ENCODE measurements around the gene POLR2M.
A peak's percentile ranks its signal among the peaks of the same experiment; 100 is the strongest.

POLR2M gene

DNA sequence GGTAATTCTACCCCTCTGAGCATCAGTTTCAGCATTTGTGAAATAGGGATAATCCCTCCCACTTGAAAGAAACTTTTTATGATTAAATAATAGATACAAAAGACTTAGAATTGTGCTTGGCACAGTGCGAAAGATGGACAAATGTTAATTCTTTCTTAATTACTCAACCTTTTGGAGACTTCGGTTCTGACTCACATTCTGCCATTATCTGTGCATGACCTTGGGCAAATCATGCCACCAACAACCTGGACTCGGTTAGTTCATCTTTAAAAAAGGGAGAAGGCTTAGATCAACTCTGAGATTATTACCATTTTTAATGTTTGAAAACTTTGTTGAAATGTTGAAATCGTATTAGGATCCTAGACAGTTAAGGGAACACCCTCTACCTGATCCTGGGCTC is 40.6 kb upstream of the POLR2M start:
- TF ChIP-seq, protein P1, sequence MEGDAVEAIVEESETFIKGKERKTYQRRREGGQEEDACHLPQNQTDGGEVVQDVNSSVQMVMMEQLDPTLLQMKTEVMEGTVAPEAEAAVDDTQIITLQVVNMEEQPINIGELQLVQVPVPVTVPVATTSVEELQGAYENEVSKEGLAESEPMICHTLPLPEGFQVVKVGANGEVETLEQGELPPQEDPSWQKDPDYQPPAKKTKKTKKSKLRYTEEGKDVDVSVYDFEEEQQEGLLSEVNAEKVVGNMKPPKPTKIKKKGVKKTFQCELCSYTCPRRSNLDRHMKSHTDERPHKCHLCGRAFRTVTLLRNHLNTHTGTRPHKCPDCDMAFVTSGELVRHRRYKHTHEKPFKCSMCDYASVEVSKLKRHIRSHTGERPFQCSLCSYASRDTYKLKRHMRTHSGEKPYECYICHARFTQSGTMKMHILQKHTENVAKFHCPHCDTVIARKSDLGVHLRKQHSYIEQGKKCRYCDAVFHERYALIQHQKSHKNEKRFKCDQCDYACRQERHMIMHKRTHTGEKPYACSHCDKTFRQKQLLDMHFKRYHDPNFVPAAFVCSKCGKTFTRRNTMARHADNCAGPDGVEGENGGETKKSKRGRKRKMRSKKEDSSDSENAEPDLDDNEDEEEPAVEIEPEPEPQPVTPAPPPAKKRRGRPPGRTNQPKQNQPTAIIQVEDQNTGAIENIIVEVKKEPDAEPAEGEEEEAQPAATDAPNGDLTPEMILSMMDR (IDR thresholded peaks at IDR 0.05; ENCODE audit: low read depth, low read length): no peak
- H3K4me3 ChIP-seq (replicated peaks in 1 of 2; ENCODE audit: low read depth in 2 of 2, low read length in 2 of 2): no peak overlapping the region
- no peak for DNase-seq (ENCODE audit: low read depth in 2 of 2)

DNA sequence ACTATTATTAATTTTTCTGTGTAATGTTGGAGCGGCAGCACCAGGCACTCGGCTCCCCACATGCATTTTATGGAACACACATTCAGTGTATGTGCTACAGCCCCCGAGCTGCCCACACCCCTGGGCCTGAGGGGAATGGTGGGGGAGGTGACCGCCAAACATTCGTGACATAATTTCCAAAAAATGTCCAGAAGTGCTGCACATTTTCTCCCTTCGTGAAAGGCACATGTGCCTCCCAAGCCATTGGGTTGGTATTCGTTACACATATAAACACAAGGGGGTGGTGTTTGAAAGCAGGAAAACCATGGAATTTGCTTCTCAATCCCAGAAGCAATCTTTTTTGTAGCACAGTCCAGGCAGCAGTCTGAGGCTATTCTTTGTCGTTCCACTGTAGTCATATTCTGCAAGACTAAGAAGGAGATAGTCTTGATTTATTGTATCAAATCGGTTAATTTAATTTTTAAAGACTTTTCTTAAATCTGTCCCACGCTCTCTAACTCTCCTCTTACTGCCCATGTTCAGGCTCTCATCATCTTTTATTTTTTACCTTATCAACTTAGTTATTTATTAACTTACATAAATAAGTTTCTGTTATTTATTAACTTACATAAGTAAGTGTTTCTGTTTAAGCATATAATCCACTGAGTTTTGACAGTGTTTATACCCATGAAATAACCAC is 39.2 kb upstream of the POLR2M start:
- TF ChIP-seq, protein P1 (IDR thresholded peaks at IDR 0.05; ENCODE audit: low read depth, low read length): peak; percentile 50
- DNase-seq (ENCODE audit: low read depth in 2 of 2): peak; percentile 79 to 83
- H3K4me3 ChIP-seq (replicated peaks in 1 of 2; ENCODE audit: low read depth in 2 of 2, low read length in 2 of 2): no peak overlapping the region

DNA sequence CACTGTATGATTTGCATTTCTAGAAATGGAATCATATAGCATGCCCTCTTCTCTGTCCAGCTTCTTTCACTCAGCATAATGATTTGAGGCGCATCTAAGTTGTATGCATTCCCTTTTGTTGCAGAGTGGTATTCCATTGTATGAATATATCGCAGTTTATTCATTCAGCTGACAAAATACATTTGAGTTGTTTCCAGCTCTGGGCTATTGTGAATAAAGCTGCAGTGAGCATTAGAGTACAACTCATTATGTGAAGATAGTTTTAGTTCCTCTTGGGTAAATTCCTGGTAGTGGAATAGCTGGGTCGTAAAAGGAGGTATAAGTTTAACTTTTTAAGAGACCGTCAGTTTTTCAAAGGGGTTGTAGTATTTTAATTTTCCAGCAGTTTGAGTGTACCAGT is 38.5 kb upstream of the POLR2M start:
- DNase-seq (ENCODE audit: low read depth in 2 of 2): no peak
- H3K4me3 ChIP-seq (replicated peaks in 1 of 2; ENCODE audit: low read depth in 2 of 2, low read length in 2 of 2): no peak overlapping the region
- TF ChIP-seq, protein P1 (IDR thresholded peaks at IDR 0.05; ENCODE audit: low read depth, low read length): no peak

DNA sequence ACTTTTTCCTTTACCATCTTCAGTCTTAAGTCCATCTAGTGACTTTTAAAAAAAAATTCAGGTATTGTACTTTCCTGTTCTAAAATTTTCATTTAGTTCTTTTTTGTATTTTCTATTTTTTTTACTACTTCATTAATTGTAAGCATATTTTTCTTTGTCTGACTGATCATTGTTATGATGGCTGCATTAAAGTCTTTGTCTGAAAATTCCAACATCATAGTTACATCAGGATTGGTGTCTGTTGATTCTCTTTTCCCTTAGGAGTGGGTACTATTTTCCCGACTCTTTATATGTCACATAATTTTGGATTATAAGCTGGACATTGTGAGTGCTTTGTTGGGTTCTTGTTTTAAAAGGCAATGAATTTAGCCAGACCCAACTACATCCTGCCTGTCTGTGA is 34.9 kb upstream of the POLR2M start:
- no peak overlapping the region for H3K4me3 ChIP-seq (replicated peaks in 1 of 2; ENCODE audit: low read depth in 2 of 2, low read length in 2 of 2)
- TF ChIP-seq, protein P1 (IDR thresholded peaks at IDR 0.05; ENCODE audit: low read depth, low read length): no peak
- DNase-seq (ENCODE audit: low read depth in 2 of 2): peak in 1 of 2 donors; percentile 46

DNA sequence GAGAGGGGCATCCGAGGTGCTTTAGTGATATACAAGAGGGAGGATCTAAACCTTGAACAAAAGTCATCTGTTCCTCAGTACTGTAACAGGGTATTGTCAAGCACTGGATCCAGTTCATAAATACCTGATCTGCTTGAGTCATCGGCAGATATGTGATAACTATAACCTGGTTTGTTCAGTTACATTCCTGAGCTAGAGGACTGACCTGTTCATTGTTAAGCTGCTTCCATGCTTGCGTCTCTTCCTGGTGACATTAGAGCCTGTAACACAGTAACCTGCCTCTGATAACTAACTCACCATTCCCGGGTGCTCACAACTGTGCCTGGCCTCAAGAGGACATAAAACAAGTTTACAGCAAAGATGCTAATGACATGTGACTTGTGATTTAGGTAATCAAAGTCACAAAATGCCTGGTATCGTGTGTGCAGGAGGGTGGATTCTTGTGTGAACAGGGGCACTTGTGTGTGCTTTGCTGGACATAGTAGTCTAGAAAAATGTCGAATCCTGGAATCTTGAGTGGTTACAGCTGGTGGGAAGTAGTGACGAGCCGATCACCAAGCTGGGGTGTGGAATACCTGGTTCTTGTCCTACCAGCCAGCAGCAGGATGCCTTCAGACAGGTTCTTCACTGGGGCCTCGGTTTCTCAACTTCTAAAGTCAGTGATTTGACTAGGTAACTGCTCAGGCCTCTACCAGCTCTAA is 30.9 kb upstream of the POLR2M start:
- TF ChIP-seq, protein P1 (IDR thresholded peaks at IDR 0.05; ENCODE audit: low read depth, low read length): no peak
- no peak overlapping the region for H3K4me3 ChIP-seq (replicated peaks in 1 of 2; ENCODE audit: low read depth in 2 of 2, low read length in 2 of 2)
- DNase-seq (ENCODE audit: low read depth in 2 of 2): no peak

DNA sequence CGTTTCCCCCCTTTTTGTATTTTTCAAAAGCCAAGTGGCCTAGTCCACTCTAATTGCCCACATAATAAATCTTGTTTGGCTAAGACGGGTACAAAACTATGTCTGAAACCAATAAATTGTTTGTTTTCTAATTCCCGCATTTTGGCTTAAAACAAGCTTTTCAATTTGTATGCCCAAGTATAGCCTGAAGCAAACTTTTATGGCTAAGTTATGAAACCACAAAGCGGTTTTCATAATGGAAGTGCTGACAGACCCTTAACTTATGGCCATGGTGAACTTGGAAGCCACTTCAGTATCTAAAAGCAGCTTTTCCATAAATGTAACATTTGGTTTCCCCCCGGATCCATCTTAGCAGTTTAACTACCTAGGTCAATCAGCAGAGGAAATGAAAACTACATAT is 29.9 kb upstream of the POLR2M start:
- TF ChIP-seq, protein P1 (IDR thresholded peaks at IDR 0.05; ENCODE audit: low read depth, low read length): no peak
- DNase-seq (ENCODE audit: low read depth in 2 of 2): no peak
- no peak overlapping the region for H3K4me3 ChIP-seq (replicated peaks in 1 of 2; ENCODE audit: low read depth in 2 of 2, low read length in 2 of 2)

Measured in cardiac fibroblast (primary cell).